ENCODE measurements around the gene SEC61G.
A peak's percentile ranks its signal among the peaks of the same experiment; 100 is the strongest.

The SEC61G gene

DNA sequence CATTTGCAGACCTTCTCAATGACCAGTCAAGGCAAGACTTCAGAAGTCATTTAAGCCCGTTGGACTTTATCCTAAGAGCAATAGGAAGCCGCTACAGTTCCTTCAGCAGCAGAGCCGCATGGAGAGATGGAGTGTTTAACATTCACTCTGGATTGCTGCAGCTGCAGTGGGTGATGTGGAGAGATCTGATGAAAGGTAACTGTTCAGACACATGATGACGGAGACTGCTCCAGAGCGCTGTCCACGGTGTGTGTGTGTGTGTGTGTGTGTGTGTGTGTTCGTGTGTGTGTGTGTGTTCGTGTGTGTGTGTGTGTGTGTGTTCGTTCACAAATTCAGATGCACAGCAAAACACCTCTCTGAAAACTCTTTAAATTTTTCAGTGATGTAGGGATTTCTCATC is 37.0 kb downstream of the SEC61G start:
- no peak overlapping the region for H3K4me3 Mint-ChIP-seq
- H3K4me1 Mint-ChIP-seq, result no peaks in the 10 kb centered on the region
- H3K9me3 Mint-ChIP-seq, result peaks cover 16 to 19% of the 10 kb centered on the region in 2 donors
- DNase-seq, result no peak
- H3K27me3 Mint-ChIP-seq, result no peaks in the 10 kb centered on the region
- no peak overlapping the region for H3K27ac Mint-ChIP-seq
- ATAC-seq, result peak; percentile 18

DNA sequence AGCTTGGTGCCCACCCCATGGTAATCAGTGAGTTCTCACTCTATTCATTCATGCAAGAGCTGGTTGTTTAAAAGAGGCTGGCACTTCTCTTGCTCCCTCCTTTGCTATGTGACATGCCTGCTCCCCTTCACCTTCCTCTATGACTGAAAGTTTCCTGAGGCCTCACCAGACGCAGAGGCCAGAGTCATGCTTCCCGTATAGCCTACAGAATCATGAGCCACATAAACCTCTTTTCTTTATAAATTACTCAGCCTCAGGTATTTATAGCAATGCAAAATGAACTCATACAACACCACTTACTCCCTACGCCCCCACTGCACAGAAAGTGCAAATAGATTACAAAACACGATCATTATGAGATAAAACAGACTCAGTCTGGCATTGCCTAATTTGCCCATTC is 39.0 kb downstream of the SEC61G start:
- no peaks in the 10 kb centered on the region for H3K4me1 Mint-ChIP-seq
- no peak overlapping the region for H3K4me3 Mint-ChIP-seq
- no peak for DNase-seq
- peaks cover 16 to 19% of the 10 kb centered on the region in 2 donors for H3K9me3 Mint-ChIP-seq
- no peaks in the 10 kb centered on the region for H3K27me3 Mint-ChIP-seq
- ATAC-seq, result no peak
- H3K27ac Mint-ChIP-seq, result no peak overlapping the region

DNA sequence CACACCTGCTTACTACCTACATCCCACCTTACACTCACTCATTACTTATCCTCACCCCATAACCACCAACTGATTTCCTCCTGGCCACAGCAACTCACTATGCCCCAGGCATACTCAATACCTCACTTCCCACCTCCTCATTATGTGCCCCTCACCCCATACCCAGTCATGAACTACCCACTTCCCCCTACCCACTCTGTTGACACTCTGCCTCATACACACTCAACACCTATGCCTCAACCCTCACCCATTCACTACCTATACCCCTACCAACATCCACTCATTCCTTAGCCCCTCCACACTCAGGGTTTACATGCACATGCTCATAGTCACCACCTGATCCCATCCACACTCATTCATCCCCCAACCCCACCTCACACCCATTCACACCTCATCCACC is 39.6 kb downstream of the SEC61G start:
- DNase-seq (no peak), ATAC-seq (peak; percentile 39)
- Mint-ChIP-seq H3K27ac (no peak overlapping the region), H3K4me1 (no peaks in the 10 kb centered on the region), H3K27me3 (no peaks in the 10 kb centered on the region), H3K9me3 (peaks cover 16 to 19% of the 10 kb centered on the region in 2 donors), H3K4me3 (no peak overlapping the region)

DNA sequence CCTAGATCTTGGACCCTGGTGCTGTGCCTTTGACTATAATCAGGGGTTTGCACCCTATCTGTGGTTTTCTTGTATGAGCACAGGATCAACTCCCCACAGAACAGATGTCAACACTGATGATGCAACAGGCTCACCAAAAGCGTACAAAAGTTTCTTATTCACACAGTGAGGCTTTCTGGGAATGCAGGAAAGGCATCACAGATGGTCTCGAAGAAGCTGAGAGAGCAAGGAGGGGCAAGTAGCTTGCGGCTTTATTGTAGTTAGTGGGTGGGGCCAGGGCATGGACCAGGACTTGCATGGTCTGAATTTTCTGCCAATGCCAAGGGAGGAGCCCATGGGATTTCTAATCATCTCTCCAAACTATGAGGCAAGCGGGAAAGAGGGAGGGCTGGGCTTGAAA is 46.2 kb downstream of the SEC61G start:
- DNase-seq (no peak), ATAC-seq (no peak)
- peaks cover 6 to 16% of the 10 kb centered on the region in 2 donors for H3K9me3 Mint-ChIP-seq
- H3K4me1 Mint-ChIP-seq, result no peaks in the 10 kb centered on the region
- H3K27ac Mint-ChIP-seq, result no peak overlapping the region
- no peak overlapping the region for H3K4me3 Mint-ChIP-seq
- no peaks in the 10 kb centered on the region for H3K27me3 Mint-ChIP-seq

DNA sequence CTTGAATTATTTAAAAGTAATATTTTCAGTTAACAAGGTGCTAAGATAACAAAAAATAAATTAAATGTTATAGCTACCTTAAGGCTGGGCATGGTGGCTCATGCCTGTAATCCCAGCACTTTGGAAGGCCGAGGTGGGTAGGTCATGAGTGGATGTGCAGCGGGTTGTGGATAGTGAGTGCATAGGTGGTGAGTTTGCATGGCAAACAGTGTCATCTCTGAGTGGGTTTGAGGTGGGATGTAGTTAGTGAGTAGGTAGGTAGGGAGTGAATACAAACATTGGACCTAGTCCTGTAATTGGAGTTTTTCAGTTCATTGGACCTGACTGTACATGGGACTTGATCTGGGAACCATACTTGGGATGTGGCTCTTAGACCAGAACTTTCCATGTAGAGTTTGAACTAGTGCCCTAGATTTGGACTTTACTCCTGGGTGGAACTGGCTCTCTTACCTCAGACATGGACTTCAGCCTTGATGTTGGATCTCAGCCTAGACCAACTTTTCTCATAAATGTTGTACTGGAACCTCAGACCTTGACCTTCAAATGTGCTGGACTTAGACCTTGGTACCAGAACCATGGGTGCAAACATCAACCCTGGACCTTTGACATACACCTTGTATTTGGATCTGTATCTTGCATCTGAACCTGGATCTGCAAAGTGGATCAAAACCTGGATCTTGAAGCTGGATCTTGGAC is 47.0 kb downstream of the SEC61G start:
- ATAC-seq (no peak), DNase-seq (no peak)
- no peaks in the 10 kb centered on the region for H3K27me3 Mint-ChIP-seq

DNA sequence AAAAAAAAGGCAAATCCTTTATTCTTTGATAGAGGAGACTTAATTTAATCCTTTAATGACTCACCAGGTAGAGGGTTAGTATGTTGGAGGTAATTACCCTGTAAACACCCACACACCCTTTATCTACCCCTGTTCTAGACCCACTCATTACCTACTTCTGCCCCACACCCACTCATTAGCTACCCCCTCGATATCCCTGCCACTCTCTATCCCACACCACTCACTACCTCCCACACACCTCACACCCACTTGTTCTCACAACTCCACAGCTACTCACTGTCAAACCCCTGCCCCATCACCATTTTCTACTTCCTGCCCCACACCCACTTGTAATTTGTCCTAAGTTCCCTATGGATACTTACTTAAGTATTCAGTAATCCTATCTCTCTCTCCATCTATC is 49.7 kb downstream of the SEC61G start:
- no peak overlapping the region for H3K27ac Mint-ChIP-seq

More for the DNA sequence above, 47.0 kb downstream of the SEC61G start:
- Mint-ChIP-seq H3K27ac (no peak overlapping the region), H3K4me1 (no peaks in the 10 kb centered on the region), H3K9me3 (peaks cover 11 to 16% of the 10 kb centered on the region in 2 donors), H3K4me3 (no peak overlapping the region)

DNA sequence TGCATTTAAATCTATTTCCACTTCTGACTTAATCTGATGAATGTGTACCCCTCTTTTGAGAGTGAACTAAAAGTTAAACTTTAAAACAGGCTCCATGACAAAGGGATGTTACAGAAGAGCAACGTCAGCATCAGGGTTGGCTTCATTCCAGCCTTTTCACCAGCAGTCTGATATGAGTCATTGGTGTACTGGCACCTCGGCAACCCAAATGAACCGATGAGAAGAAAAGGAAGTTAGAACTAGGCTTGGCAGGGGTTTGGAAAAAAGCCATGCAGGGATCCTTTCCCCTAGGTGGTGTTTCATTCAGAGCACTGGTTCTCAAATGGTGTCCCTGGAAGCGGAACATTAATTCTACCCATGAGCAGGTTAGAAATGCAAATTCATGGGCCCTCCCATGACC is 53.6 kb downstream of the SEC61G start:
- ATAC-seq, result no peak
- Mint-ChIP-seq H3K4me3 (no peak overlapping the region), H3K27ac (no peak overlapping the region), H3K9me3 (peaks cover 9 to 13% of the 10 kb centered on the region in 2 donors), H3K27me3 (no peaks in the 10 kb centered on the region), H3K4me1 (no peaks in the 10 kb centered on the region)
- no peak for DNase-seq

More for the DNA sequence above, 49.7 kb downstream of the SEC61G start:
- ATAC-seq, result no peak
- Mint-ChIP-seq H3K4me3 (no peak overlapping the region), H3K9me3 (peaks cover 13 to 16% of the 10 kb centered on the region in 2 donors), H3K27me3 (no peaks in the 10 kb centered on the region), H3K4me1 (no peaks in the 10 kb centered on the region)
- no peak for DNase-seq

DNA sequence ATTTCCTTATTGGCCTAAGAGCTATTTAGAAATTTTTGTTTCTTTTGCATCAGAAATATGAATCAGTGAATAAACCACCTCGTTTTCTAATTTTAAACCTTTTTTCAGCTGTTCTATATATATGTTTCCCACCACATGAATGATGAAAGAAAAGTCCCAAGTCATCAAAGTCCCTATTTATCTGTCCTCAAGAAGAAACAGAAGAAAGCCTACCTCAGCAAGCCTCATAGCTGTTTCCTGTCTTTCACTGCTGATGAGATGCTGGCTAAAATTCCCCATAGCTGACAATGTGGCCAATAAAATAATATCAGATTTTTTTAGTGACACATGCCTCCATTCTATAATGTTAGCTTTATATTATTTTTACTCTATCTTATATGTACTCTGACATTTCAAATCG is 54.2 kb downstream of the SEC61G start:
- no peak for ATAC-seq
- peaks cover 8 to 13% of the 10 kb centered on the region in 2 donors for H3K9me3 Mint-ChIP-seq
- DNase-seq, result no peak
- H3K27ac Mint-ChIP-seq, result no peak overlapping the region
- H3K4me3 Mint-ChIP-seq, result no peak overlapping the region
- no peaks in the 10 kb centered on the region for H3K4me1 Mint-ChIP-seq
- H3K27me3 Mint-ChIP-seq, result no peaks in the 10 kb centered on the region

Data from stimulated activated naive CD8-positive, alpha-beta T cell treated with anti-CD3 and anti-CD28 coated beads, Interleukin-15, amount 100 ng/mL, for 72 hours (primary cell).